T-helper 1 cell treated with Interleukin-12 subunit alpha and Interleukin-12 subunit beta and Interleukin-4 antibody, amounts not matched to agents 30 ng/mL and 1 ng/mL, for 36 hours (primary cell): ENCODE results near the gene DEPDC1B. TPM values are rescaled to one million over a fixed set of nuclear protein-coding genes. Genes with fewer than 3 reads are reported as not detected.
"Not testable (repeated sequence)": the region's sequence is repeated elsewhere in the genome, so short reads cannot be mapped to it uniquely, and the experiment has no call there.

Experiments
- intact Hi-C: fragments of 100-400 bp; cut with micrococcal nuclease; formaldehyde crosslinking; loops from one replicate; pipeline ENCODE4 v1.15.1; 2024
- total RNA-seq: library from RNA; stranded (reverse); gene quantifications from 2 replicates; pipeline ENCODE4 v1.2.3, GENCODE V29; 2022

Gene DEPDC1B
- total RNA-seq, 1 donor from 2014 or later = 28.9 TPM

- intact Hi-C loops = no loop called here
Measured at GRCh38 chr5:60590172-60590571, 109.8 kb downstream of the DEPDC1B start.

GRCh38 chr5:60587312-60587711 is 112.7 kb downstream of the DEPDC1B start:
- intact Hi-C loops = not testable (repeated sequence)

DNA sequence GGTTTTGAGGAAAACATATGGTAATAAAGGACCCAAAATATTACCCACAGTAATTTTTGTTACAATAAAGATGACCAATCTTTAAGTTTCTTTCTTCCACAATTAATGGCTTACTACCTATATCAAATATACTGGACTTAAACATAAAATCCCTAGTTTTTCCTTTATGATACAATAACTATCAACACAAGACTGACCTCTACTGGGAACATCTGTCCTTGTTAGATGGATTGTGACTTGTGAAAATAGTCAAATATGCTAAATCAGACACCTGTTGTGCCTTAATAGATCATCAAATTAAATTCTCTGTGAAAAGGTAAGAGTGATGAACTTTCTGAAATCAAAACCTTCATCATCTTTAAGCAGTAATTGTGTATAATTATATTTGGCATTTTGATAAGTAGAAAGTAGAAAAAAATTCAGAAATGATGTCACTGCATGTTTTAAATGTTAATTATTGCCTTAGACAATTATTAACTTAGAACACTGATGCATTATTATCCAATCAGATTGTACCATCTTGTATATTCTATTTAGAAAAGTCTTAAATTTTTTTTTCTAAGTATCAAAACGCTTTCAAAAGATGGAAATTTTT is 113.6 kb downstream of the DEPDC1B start:
- intact Hi-C loops = no loop called here

DNA sequence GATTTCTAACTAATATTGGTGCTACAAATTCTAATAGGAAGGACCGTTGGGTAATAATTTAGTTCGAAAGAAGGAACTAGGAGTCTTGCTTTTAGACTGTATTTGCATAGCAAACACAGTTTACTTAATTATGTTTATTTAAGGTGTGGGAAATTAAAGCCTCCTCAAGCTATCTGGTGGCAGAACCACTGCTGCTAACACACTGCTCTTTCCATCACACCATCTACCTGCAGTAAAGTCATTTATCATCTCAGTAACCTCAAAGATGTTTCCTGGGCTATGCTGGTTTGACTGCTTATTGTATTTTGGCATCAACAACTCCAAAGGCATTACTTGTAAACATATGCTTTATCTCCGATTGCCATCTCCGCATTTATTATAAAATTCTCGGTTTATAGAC is 114.3 kb downstream of the DEPDC1B start:
- intact Hi-C loops = no loop called here

DNA sequence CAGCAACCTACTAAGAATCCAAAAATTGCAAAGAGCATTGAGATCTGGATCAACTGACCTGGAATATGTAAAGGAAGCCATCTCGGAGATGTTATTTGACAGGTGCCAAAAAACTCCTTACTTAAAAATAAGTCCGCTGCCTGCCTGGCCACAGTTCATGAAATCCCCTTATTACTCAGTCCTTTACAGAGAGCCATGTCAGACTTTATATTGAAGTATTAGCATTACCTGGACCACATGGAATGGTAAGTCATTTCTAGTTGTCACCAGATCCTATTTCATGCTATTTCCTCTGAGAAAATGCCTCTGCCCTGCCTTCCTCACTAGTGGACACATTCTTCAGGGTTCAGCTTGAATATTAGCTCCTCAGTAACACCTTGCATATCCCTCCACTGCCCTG is 115.7 kb downstream of the DEPDC1B start:
- intact Hi-C loops = no loop called here

DNA sequence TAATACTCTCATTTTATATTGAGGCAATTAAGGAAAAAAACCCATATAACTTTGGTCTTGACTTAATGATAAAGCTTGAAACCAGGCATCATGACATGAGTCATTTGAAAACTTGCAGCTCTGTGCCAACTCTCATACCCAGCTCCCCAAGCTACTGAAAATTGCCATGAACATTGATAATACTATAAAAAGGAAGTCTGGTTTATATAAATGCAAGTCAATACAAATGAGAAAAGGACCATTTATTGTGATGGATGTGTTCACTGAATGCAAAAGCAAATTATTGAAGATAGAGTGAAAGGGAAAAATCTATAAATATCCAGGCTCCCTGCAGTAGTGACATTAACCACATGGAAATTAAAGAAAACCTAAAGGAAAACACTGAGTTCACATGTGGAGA is 116.3 kb downstream of the DEPDC1B start:
- intact Hi-C loops = no loop called here

DNA sequence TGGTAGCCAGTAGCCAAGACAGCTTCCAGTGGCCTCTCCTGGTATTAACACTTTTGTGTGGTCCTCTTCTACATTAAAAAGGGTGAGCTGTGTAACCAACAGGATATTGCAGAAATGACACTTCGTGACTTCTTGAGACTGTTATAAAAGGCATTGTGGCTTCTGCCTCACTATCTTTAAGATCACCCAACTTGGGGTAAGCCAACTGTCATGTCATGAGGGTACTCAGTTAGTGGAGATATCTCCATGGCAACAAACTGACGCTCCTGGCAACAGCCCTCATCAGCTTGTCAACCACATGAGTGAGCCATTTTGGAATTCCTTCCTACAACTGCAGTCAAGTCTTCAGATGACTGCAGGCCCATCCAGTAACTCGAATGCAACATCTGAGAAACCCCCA is 121.7 kb downstream of the DEPDC1B start:
- intact Hi-C loops = no loop called here

GRCh38 chr5:60577116-60577515 is 122.8 kb downstream of the DEPDC1B start:
- intact Hi-C loops = no loop called here

DNA sequence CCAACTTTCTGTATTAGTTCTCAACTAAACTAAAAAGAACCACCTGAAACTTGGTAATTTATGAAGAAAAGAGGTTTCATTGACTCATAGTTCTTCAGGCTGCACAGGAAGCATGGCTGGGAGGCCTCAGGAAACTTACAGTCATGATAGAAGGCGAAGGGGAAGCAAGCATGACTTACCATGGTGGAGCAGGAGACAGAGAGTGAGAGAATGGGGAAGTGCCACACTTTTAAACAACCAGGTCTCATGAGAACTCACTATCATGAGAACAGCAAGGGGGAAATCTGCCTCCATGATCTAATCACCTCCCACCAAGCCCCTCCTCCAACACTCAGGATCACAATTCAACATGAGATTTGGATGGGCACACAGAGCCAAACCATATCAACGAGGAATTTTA is 123.5 kb downstream of the DEPDC1B start:
- intact Hi-C loops = no loop called here

- intact Hi-C loops = no loop called here
Measured at GRCh38 chr5:60568646-60569045, 131.3 kb downstream of the DEPDC1B start.

GRCh38 chr5:60563696-60564324 is 136.2 kb downstream of the DEPDC1B start:
- intact Hi-C loops = no loop called here

- intact Hi-C loops = not testable (repeated sequence)
Measured at GRCh38 chr5:60553291-60553690, 146.7 kb downstream of the DEPDC1B start.

- intact Hi-C loops = no loop called here
Measured at GRCh38 chr5:60551829-60552228, 148.1 kb downstream of the DEPDC1B start.

GRCh38 chr5:60551250-60551649 is 148.7 kb downstream of the DEPDC1B start:
- intact Hi-C loops = no loop called here

GRCh38 chr5:60550311-60550710 is 149.7 kb downstream of the DEPDC1B start:
- intact Hi-C loops = no loop called here

GRCh38 chr5:60549841-60550240 is 150.1 kb downstream of the DEPDC1B start:
- intact Hi-C loops = no loop called here

Other genes with a start within 250 kb of the DEPDC1B start
- 0.73 and 0.93 TPM in 2 replicates for gene ELOVL7, start 144.1 kb upstream of the DEPDC1B start, total RNA-seq
- gene ERCC8, start 244.9 kb upstream of the DEPDC1B start, total RNA-seq = 9.1 and 10.9 TPM in 2 replicates
- 14.9 and 15.2 TPM in 2 replicates for gene NDUFAF2, start 245.0 kb upstream of the DEPDC1B start, total RNA-seq